Stimulated activated naive B cell treated with anti-CD40 and anti-IgM and Interleukin-4, amounts not matched to agents 10 μg/mL and 1 μg/mL and 100 μg/mL, for 72 hours (primary cell): ENCODE results near the gene UCK2.

ENCODE experiments used
- ATAC-seq, 2 donors: fragments of 150-1000 bp; cut with Tn5 transposase; replicated peaks; 2 replicates each; pipeline ENCODE4 v1.10.0; 2021; ENCODE audit warnings: moderate library complexity in 1 of 2
- DNase-seq: peaks from one replicate; pipeline ENCODE4 v3.0.0; 2021
- H3K27ac Mint-ChIP-seq: one replicate; pipeline ENCODE4 v1.8.0; 2022; ENCODE audit warnings: mild to moderate bottlenecking, mixed read lengths
- H3K27me3 Mint-ChIP-seq, 2 donors: one replicate each; pipeline ENCODE4 v1.8.0; 2022; ENCODE audit warnings: mixed read lengths in 2 of 2
- H3K36me3 Mint-ChIP-seq, 2 donors: one replicate each; pipeline ENCODE4 v1.8.0; 2022; ENCODE audit warnings: mixed read lengths in 2 of 2, mild to moderate bottlenecking in 1 of 2
- H3K4me1 Mint-ChIP-seq, 2 donors: one replicate each; pipeline ENCODE4 v1.8.0; 2022; ENCODE audit warnings: mixed read lengths in 2 of 2, mild to moderate bottlenecking in 1 of 2
- H3K4me3 Mint-ChIP-seq, 2 donors: one replicate each; pipeline ENCODE4 v1.8.0; 2022; ENCODE audit warnings: mild to moderate bottlenecking in 2 of 2, mixed read lengths in 2 of 2, moderate library complexity in 1 of 2
- H3K9me3 Mint-ChIP-seq, 2 donors: one replicate each; pipeline ENCODE4 v1.8.0; 2022; ENCODE audit warnings: mixed read lengths in 2 of 2, mild to moderate bottlenecking in 1 of 2

The UCK2 gene

DNA sequence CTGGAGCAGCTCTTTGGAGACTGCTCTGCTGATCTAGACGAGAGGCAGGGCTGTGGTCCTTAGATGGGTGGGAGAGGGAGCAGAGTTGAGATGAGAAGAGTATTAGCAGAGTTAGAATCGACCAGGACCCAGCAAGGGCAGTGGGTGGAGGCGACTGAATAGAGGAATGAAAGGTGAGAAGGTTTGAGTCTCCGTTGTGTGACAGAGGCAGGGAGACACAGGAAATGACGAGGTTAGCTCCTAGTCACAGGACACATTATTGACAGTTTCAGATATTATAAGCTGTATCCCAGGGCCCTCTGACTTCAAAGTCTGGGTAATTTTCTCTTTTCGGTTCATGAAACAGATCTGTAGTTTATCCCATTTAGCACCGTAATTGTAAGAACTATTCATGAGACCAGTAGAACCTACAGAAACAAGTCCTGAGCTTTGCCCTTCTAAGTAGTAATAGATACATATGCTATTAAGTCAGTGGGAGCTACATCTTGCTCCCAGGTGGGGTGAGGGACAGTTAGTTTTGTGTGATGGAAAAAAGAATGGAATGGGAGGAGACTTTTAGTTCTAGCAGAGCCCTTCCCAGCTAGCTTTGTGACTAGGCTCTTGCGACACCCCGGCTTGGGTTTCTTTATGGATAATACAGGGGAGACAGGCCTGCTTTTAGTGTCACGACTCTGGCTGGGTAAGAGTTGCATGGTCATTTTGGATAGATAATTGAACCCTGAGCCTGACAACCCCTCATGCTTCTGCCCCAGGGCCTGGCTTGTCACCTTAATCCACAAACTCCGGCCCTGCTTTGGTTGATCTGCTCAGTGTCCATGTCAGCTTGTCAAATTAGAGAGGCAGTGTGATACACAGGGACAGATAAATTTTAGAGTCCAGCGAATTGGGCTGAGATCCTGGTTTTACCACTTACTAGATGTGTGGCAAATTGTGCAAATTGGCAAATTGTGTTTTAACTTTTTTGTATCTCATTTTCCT is 70.2 kb downstream of the UCK2 start:
- Mint-ChIP-seq H3K4me3 (no peak overlapping the region), H3K9me3 (no peaks in the 10 kb centered on the region), H3K4me1 (no peaks in the 10 kb centered on the region), H3K27ac (peak overlapping the region; percentile 54), H3K27me3 (no peaks in the 10 kb centered on the region), H3K36me3 (peaks cover 49 to 83% of the 10 kb centered on the region in 2 donors)
- DNase-seq = no peak
- ATAC-seq = no peak

DNA sequence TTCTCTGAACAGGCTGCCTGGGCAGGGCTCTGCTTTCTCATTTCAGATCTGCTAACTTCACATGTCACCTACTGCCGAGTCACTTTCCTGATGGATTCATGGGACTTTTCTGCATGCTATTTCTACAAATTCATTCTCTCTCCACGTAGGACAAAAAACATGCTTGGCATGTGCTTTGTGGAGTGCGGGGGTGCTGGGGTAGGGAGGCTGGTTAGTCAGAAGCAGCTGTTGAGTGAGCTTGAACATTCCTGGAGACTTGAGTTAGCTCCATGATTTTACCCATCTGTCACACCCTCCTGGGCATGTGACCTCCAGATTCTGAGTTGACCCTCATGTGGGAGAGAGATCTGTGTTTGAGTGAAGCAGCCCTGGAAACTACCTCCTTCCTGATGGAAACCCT is 71.4 kb downstream of the UCK2 start:
- no peak overlapping the region for H3K4me3 Mint-ChIP-seq
- no peak for ATAC-seq
- no peaks in the 10 kb centered on the region for H3K27me3 Mint-ChIP-seq
- H3K9me3 Mint-ChIP-seq = no peaks in the 10 kb centered on the region
- H3K27ac Mint-ChIP-seq = no peak overlapping the region
- no peaks in the 10 kb centered on the region for H3K4me1 Mint-ChIP-seq
- peaks cover 47 to 84% of the 10 kb centered on the region in 2 donors for H3K36me3 Mint-ChIP-seq
- DNase-seq = no peak

DNA sequence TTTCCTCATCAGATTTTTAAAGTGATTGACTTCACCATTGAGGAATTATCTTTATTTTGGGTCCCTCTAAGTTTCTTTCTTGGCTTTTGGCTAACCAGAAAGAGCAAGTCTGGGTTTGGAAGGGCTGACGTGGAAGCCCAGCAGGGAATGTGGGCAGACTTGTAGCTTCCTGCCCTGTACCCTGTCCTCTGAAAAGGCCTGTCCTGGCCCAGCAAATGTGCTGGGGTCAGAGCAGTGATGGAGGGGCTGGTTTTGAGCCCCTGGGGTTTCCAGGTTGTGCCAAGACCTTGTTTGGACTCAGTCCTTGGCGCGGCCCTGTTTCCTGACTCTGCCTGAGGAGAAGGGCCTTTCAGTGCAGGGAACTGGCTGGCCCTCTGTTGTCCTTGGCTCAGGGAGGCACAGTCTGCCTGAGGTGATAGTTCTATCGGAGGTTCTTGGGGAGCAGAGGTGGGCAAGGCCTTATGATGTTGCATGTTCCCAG is 72.1 kb downstream of the UCK2 start:
- Mint-ChIP-seq H3K27me3 (no peaks in the 10 kb centered on the region), H3K27ac (no peak overlapping the region), H3K9me3 (no peaks in the 10 kb centered on the region), H3K36me3 (peaks cover 47 to 80% of the 10 kb centered on the region in 2 donors), H3K4me1 (no peaks in the 10 kb centered on the region), H3K4me3 (no peak overlapping the region)
- ATAC-seq = no peak
- DNase-seq = no peak

DNA sequence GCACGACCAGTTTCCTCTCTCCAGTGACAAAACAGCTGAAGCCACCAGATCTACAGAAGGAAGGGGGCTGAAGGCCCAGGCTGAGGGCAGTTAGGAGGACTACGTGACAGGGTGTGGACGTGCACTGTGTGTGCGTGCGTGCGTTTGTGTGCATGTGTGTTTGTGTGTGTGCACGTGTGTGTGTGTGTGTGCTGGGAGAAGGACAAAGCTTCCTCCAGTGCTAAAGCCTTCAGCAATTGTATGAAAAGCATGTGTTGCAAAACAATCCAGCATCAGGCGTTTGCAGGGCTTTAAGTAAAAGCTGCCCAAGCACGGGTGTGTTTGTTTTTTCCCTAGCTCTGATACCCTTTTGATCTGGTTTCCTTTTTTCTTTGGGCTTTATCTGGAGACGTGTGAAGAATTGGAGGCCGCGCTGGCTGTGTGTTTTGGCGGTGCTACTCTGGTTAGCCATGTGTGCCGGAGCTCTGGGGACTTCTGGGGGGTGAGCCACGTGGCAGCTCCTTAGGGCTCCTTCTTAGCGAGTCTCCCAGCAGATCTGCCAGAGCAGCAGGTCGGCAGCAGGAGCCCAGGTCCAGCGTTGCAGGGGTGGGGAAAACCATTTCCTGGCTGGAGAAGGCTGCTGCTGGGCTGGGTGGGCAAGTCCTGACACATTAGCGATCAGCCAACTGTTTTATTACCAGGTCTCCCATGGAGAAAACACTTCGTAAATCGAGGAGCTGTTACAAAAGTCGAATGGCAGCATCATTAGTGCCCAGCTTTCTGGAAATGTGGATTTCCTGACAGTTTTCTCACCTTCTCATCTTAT is 73.4 kb downstream of the UCK2 start:
- H3K27ac Mint-ChIP-seq = no peak overlapping the region
- DNase-seq = no peak
- no peaks in the 10 kb centered on the region for H3K9me3 Mint-ChIP-seq
- H3K27me3 Mint-ChIP-seq = no peaks in the 10 kb centered on the region
- ATAC-seq = no peak
- no peak overlapping the region for H3K4me3 Mint-ChIP-seq
- no peaks in the 10 kb centered on the region for H3K4me1 Mint-ChIP-seq
- H3K36me3 Mint-ChIP-seq = peaks cover 41 to 80% of the 10 kb centered on the region in 2 donors

DNA sequence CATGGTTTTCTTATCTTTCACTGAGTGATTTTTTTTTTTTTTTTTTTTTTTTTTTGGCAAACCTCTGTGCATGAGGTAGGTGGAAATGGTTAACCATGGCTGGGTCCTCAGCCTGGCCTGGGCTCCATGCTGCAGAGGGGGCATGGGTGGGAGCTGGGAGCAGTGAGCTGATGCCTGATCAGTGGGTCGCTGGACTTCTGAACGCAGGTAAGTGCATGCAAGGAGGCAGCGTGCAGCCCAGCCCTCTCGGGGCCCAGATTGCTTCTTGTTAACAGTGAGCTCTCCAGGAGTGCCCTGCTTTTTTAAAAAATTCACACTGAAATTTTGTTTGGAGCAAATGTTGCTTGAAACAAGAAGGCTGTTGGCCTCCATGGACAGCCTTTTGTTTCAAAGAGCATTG is 75.2 kb downstream of the UCK2 start:
- Mint-ChIP-seq H3K4me3 (no peak overlapping the region), H3K36me3 (peaks cover 37 to 75% of the 10 kb centered on the region in 2 donors), H3K4me1 (no peaks in the 10 kb centered on the region), H3K9me3 (no peaks in the 10 kb centered on the region), H3K27me3 (no peaks in the 10 kb centered on the region), H3K27ac (no peak overlapping the region)
- ATAC-seq (no peak), DNase-seq (no peak)

DNA sequence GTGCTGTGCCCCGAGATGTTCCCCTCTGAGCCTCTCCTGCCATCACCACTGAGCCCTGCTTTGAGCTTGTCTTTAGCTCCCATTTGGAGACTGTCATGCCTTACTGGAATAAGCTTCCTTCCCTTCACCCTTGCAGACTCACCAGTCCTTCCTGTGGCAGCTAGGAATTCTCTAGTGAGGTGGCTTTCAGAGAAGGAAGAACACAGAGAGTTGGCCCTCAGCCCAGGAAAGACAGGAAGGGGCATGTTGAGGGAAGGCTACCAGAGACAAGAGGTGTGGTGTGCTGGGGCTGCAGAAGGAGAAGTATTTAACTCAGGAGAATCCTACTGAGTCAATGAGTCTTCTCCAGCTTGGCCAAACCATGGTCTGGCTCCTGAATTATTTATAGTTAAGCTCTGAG is 76.3 kb downstream of the UCK2 start:
- H3K27me3 Mint-ChIP-seq = no peaks in the 10 kb centered on the region
- no peaks in the 10 kb centered on the region for H3K4me1 Mint-ChIP-seq
- peaks cover 38 to 74% of the 10 kb centered on the region in 2 donors for H3K36me3 Mint-ChIP-seq
- no peaks in the 10 kb centered on the region for H3K9me3 Mint-ChIP-seq
- ATAC-seq = no peak
- H3K4me3 Mint-ChIP-seq = no peak overlapping the region
- no peak overlapping the region for H3K27ac Mint-ChIP-seq
- no peak for DNase-seq

DNA sequence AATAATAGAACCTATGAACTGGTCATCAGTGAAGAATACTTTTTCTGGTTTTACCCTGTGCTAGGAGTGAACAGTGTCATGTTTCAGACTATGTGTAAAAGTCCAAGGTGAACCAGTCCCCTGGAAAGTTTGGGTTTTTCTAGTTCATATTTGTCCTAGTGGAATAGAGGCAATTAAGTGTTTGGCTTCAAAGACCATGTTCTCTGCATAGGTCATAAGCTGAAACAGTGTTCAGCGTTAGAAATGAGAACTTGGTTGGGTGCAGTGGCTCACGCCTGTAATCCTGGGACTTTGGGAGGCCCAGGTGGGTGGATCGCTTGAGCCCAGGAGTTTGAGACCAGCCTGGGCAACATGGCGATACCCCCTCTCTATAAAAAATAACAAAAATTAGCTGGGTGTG is 77.5 kb downstream of the UCK2 start:
- Mint-ChIP-seq H3K9me3 (no peaks in the 10 kb centered on the region), H3K27ac (no peak overlapping the region), H3K27me3 (no peaks in the 10 kb centered on the region), H3K36me3 (peaks cover 38 to 73% of the 10 kb centered on the region in 2 donors), H3K4me3 (no peak overlapping the region), H3K4me1 (no peaks in the 10 kb centered on the region)
- ATAC-seq = no peak
- DNase-seq = no peak

DNA sequence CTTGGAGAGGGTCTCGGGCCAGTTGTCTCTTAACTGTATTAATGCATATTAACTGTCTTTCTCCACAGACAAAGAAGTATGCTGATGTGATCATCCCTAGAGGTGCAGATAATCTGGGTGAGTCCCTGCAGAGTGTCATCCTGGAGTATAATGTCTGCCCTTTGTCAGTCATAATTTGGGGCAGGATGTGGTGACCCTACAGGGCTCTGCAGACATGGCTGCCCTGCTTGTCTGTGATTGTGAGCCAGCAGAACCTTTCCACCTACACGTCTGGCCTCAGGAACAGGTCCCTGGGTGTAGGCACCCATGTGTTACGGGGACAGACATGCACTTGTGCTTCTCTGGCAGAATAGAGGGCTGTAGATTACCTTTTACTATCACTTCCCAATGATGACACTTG is 78.4 kb downstream of the UCK2 start:
- Mint-ChIP-seq H3K9me3 (no peaks in the 10 kb centered on the region), H3K27me3 (no peaks in the 10 kb centered on the region), H3K36me3 (peaks cover 40 to 69% of the 10 kb centered on the region in 2 donors), H3K4me3 (no peak overlapping the region), H3K4me1 (no peaks in the 10 kb centered on the region), H3K27ac (no peak overlapping the region)
- no peak for DNase-seq
- ATAC-seq = peak; percentile 25 to 54

DNA sequence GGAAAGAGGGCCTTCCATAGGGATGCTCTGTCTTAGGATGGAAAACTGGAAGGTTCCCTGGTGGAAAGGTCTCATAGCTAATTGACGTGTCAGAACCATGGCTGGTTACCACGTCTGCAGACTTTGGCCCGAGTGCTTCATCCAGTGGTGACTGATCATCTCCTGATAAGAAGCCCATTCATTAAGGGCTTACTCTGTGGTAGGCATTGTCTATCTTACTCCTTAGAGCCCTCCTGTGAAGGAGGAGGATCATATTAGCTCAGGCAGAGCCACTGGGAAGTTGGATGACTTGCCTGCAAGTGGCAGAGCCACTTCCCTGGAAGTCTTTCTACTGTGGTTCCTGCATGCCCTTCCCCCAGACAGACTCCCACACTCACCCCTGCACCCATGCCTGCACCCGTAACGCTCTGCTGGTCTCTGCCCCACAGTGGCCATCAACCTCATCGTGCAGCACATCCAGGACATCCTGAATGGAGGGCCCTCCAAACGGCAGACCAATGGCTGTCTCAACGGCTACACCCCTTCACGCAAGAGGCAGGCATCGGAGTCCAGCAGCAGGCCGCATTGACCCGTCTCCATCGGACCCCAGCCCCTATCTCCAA is 79.9 kb downstream of the UCK2 start:
- ATAC-seq = no peak
- Mint-ChIP-seq H3K27ac (no peak overlapping the region), H3K4me1 (peaks cover 0 to under 1% of the 10 kb centered on the region in 2 donors), H3K27me3 (no peaks in the 10 kb centered on the region), H3K4me3 (no peak overlapping the region), H3K36me3 (peaks cover 34 to 64% of the 10 kb centered on the region in 2 donors), H3K9me3 (no peaks in the 10 kb centered on the region)
- no peak for DNase-seq

DNA sequence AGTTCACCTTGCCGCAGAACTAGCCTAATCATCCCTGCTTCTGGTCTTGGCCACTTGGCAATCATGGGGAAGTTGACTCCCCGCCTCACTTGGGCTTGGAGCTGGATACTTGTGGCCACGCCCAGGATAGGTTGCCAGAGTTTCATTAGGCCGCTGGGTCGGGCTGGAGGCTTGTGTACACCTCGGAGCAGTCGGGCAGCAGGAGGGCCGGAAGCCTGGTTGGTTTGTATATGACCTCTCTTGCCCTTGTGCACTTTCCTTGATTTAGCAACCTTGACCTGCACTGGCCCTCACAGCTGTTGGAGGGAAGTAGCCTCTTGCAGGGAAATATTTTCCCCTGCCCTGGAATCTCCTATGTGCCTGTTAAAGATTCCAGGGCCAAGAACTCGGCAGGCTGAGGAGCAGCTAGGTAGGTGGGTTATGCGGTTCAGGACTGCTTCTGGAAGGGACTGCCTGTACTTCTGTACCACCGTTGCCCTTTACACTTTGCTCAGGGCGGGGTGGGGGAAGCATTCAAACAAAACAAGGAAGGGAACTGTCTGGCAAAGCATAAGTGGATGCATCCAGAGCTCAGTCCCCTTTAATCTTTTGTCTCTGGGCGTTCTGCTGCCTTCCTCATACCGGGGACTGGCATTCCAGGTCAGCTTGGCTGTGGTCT is 83.5 kb downstream of the UCK2 start:
- H3K27ac Mint-ChIP-seq = no peak overlapping the region

DNA sequence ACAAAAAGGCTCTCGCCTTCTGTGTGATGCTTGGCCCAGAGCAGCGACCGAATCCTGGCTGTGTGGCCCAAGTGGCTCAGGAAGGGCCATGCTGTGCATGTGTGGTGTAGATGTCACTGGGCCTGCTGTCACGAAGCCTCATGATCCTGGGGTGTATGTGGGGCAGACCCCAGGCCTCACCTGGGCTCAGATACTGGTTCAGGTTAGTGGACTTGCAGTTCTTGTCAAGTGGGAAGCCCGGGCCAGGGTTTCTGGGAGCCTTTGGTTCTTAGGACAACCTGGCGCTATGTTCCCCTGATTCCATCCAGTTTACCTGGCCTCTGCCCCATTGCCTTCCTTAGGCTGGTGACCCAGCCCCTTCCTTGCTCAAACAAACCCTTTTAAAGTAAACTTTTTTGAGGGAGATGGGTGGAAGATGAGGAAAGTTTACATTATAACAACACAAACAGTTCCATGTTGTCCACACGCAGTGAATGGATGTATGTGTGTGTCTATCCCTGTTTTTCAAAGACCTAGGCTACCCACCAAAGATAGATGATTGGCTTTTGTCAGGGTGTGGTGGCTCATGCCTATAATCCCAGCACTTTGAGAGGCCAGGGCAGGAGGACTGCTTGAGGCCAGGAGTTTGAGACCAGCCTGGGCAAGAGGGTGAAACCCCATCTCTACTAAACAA is 84.3 kb downstream of the UCK2 start:
- no peak overlapping the region for H3K27ac Mint-ChIP-seq
- H3K27me3 Mint-ChIP-seq = no peaks in the 10 kb centered on the region
- no peaks in the 10 kb centered on the region for H3K9me3 Mint-ChIP-seq
- ATAC-seq (no peak), DNase-seq (no peak)
- H3K4me3 Mint-ChIP-seq = no peak overlapping the region
- peaks cover 25 to 47% of the 10 kb centered on the region in 2 donors for H3K36me3 Mint-ChIP-seq
- H3K4me1 Mint-ChIP-seq = peaks cover 1 to 7% of the 10 kb centered on the region in 2 donors

More for the DNA sequence above, 83.5 kb downstream of the UCK2 start:
- no peaks in the 10 kb centered on the region for H3K9me3 Mint-ChIP-seq
- DNase-seq = no peak
- peaks cover 25 to 46% of the 10 kb centered on the region in 2 donors for H3K36me3 Mint-ChIP-seq
- no peak for ATAC-seq
- H3K4me3 Mint-ChIP-seq = no peak overlapping the region
- no peaks in the 10 kb centered on the region for H3K27me3 Mint-ChIP-seq
- peaks cover 1 to 7% of the 10 kb centered on the region in 2 donors for H3K4me1 Mint-ChIP-seq

DNA sequence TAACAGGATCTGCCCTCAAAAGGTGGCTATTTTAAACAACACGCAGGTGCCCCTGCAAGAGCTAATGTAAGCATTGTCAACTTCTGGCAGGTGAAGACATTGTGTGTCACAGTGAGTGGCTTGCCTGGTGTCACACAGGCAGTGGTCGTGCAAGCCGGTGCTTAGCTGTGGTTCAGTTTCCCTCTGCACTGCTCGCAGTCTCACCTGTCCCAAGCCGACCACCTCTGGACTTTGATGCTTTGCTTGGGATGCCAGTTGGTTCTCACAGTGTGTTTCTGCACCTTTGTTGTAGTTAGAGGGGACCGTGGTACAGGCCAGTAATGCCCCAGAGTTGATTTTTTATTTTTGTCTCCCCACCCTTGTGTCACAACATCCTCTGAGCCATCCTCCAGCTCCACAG is 85.2 kb downstream of the UCK2 start:
- peaks cover 21 to 38% of the 10 kb centered on the region in 2 donors for H3K36me3 Mint-ChIP-seq
- no peak overlapping the region for H3K4me3 Mint-ChIP-seq
- H3K27ac Mint-ChIP-seq = no peak overlapping the region
- no peaks in the 10 kb centered on the region for H3K9me3 Mint-ChIP-seq
- H3K27me3 Mint-ChIP-seq = no peaks in the 10 kb centered on the region
- no peak for DNase-seq
- ATAC-seq = no peak
- H3K4me1 Mint-ChIP-seq = peaks cover 1 to 7% of the 10 kb centered on the region in 2 donors

DNA sequence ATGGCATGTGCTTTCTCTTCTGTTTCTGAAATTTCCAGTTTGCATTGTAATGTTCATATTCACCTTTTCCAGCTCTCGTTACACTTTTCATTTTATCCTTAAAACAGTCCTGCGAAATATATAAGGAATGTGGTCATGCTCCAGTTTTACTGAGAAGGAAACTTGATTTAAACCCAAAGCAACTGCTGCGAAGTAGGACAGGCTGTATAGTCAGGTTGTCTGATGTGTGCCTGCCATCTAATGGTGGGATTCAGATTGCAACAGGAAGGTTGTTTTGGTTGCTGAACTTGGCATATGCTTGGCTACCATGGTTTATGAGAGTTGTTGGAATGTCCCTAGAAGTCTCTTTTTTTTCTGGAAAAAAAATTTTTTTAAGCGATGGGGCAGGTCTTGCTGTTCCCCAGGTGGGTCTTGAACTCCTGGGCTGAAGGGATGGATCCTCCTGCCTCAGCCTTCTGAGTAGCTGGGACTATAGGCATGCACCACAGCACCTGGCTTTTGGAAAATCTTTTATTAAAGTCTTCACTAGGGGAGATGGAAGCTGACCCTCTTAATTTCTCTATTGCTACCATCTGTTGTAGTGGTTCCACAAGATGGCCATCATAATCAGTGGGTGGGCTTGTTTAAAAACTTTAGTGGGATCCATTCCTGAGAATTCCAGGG is 86.9 kb downstream of the UCK2 start:
- H3K9me3 Mint-ChIP-seq = no peaks in the 10 kb centered on the region
- no peaks in the 10 kb centered on the region for H3K27me3 Mint-ChIP-seq
- ATAC-seq (peak; percentile 89 to 92), DNase-seq (peak; percentile 48)
- H3K27ac Mint-ChIP-seq = peak overlapping the region; percentile 52
- H3K4me1 Mint-ChIP-seq = peaks cover 1 to 7% of the 10 kb centered on the region in 2 donors
- peaks cover 13 to 23% of the 10 kb centered on the region in 2 donors for H3K36me3 Mint-ChIP-seq
- H3K4me3 Mint-ChIP-seq = no peak overlapping the region
